OCI-LY3 (cell line): ENCODE data around the gene YBX2.

Experiments
- H2AFZ ChIP-seq: fragments of 200-600, 300-600 bp; shearing (Covaris generic); 2 replicates; pipeline ENCODE4 v1.6.0; 2014; ENCODE audit warnings: antibody characterized with exemption, low read depth, low read length
- H3K27ac ChIP-seq: fragments of 200-600, 300-600 bp; sonication (generic); 2 replicates; pipeline ENCODE4 v1.5.1; 2014; ENCODE audit warnings: mild to moderate bottlenecking, low read length, moderate library complexity, mixed read lengths
- H3K27me3 ChIP-seq: fragments of 200-600, 300-600 bp; sonication (generic); 2 replicates; pipeline ENCODE4 v1.6.1; 2014; ENCODE audit warnings: low read depth, low read length, mixed read lengths
- H3K36me3 ChIP-seq: fragments of 200-600, 300-600 bp; sonication (generic); replicated peaks from 2 replicates; pipeline ENCODE3; 2014; ENCODE audit warnings: low read depth, low read length, mixed read lengths
- H3K4me1 ChIP-seq: fragments of 300-600, 200-600 bp; sonication (generic); 2 replicates; pipeline ENCODE4 v1.6.1; 2014; ENCODE audit warnings: low read length, mixed read lengths
- H3K4me2 ChIP-seq: fragments of 200-600, 300-600 bp; sonication (generic); 2 replicates; pipeline ENCODE4 v1.6.1; 2014; ENCODE audit warnings: low read length, mixed read lengths
- H3K4me3 ChIP-seq: fragments of 300-600, 200-600 bp; sonication (generic); 2 replicates; pipeline ENCODE4 v1.5.1; 2014; ENCODE audit warnings: antibody characterized with exemption, mild to moderate bottlenecking, low read length, moderate library complexity
- H3K79me2 ChIP-seq: fragments of 300-600, 200-600 bp; shearing (Covaris generic); 2 replicates; pipeline ENCODE4 v1.6.1; 2014; ENCODE audit warnings: mild to moderate bottlenecking, low read length, mixed read lengths
- H3K9ac ChIP-seq: fragments of 300-600, 200-600 bp; shearing (Covaris generic); 2 replicates; pipeline ENCODE4 v1.6.0; 2014; ENCODE audit warnings: mild to moderate bottlenecking, low read length, moderate library complexity
- H3K9me3 ChIP-seq: fragments of 200-600, 300-600 bp; shearing (Covaris generic); 2 replicates; pipeline ENCODE4 v1.6.1; 2014; ENCODE audit warnings: low read length, mixed read lengths; ENCODE audit not compliant: insufficient read depth
- H4K20me1 ChIP-seq: fragments of 200-600, 300-600 bp; sonication (generic); 2 replicates; pipeline ENCODE4 v1.6.1; 2016; ENCODE audit warnings: low read length, mixed read lengths; ENCODE audit not compliant: insufficient read depth
- CTCF ChIP-seq: fragments of 200-600, 300-600 bp; sonication (generic); IDR thresholded peaks from 2 replicates; pipeline ENCODE4 v1.5.1; 2014; ENCODE audit warnings: antibody characterized with exemption, low read length, low read depth
- EZH2phosphoT487 ChIP-seq: fragments of 200-600 bp; shearing (Covaris generic); IDR thresholded peaks from 2 replicates; pipeline ENCODE4 v1.6.1; 2018; ENCODE audit warnings: antibody characterized with exemption, mixed run types, low read depth

The YBX2 gene

DNA sequence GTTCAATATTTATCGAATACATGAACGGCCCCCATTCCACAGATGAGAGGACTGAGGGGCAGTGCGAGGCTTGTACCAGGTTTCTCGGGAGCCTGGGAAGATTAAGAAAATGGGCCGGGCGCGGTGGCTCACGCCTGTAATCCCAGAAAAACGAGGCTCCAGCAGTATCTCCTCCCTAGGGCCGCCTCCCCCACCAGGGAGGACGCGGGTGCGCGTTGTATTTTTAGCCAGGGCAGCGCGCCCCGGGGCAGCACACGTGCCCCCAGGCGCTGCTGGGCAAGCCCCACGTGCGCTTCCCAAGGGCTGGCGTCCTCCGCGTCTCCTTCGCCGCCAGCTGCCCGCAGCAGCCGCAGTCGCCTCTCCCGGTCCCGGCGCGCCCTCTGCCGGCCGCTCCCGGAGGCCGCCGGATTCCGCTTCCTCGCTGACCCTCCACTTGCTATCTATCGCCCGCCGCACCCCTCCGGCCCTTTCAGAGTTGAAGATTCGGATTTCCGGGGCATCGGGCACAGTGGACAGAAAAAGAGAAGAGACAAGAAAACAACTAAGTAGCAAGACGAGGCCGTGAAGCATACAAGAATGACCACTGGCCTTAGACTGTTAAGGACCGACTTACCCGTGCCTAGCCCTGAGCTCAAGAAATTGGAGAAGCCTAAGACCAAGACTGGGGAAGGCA lies 1.9 kb upstream of the YBX2 start:
- Histone ChIP-seq H3K4me3 (peak overlapping the region; percentile 74), H3K27me3 (no peaks in the 10 kb centered on the region), H3K36me3 (no peaks in the 10 kb centered on the region), H4K20me1 (no peaks in the 10 kb centered on the region), H3K9ac (peak overlapping the region; percentile 37; the same call in 1 of the 2 replicates), H3K4me1 (peaks cover 2% of the 10 kb centered on the region; the same call in 1 of the 2 replicates), H3K9me3 (no peaks in the 10 kb centered on the region), H3K27ac (no peak overlapping the region), H2AFZ (peak overlapping the region; percentile 98), H3K4me2 (peak overlapping the region; percentile 97), H3K79me2 (no peaks in the 10 kb centered on the region)
- TF ChIP-seq CTCF (peak; percentile 75), EZH2phosphoT487 (no peak)

- no peak overlapping the region for H3K27ac ChIP-seq
- peak overlapping the region; percentile 77; the same call in 1 of the 2 replicates for H2AFZ ChIP-seq
- H3K4me1 ChIP-seq, result peaks cover 2% of the 10 kb centered on the region; the same call in 1 of the 2 replicates
- no peaks in the 10 kb centered on the region for H3K36me3 ChIP-seq
- H3K4me3 ChIP-seq, result peak overlapping the region; percentile 74
- no peaks in the 10 kb centered on the region for H3K9me3 ChIP-seq
- no peaks in the 10 kb centered on the region for H3K27me3 ChIP-seq
- no peak for TF ChIP-seq CTCF
- TF ChIP-seq EZH2phosphoT487, result no peak
- no peaks in the 10 kb centered on the region for H4K20me1 ChIP-seq
- no peak overlapping the region; the same call in 1 of the 2 replicates for H3K9ac ChIP-seq
- no peaks in the 10 kb centered on the region for H3K79me2 ChIP-seq
- peak overlapping the region; percentile 97 for H3K4me2 ChIP-seq
Observed at GRCh38 chr17:7295230-7296180, 1.1 kb upstream of the YBX2 start.

GRCh38 chr17:7293816-7294613 lies 424 bp downstream of the YBX2 start:
- Histone ChIP-seq H2AFZ (no peak overlapping the region), H3K27me3 (no peaks in the 10 kb centered on the region), H3K27ac (no peak overlapping the region), H3K9ac (no peak overlapping the region), H3K4me3 (no peak overlapping the region), H3K79me2 (no peaks in the 10 kb centered on the region), H3K4me2 (no peak overlapping the region), H3K36me3 (no peaks in the 10 kb centered on the region), H3K9me3 (no peaks in the 10 kb centered on the region), H3K4me1 (peaks cover 2% of the 10 kb centered on the region; the same call in 1 of the 2 replicates), H4K20me1 (no peaks in the 10 kb centered on the region)
- TF ChIP-seq EZH2phosphoT487, result no peak
- no peak for TF ChIP-seq CTCF
